HL-60 (cell line): ENCODE data around the gene IFNLR1.

Experiments used
- DNase-seq, 2 experiments: peaks; one replicate each; pipeline ENCODE4 v3.0.0-alpha.2; 2010 to 2020; ENCODE audit warnings: low read depth in 1 of 2, low spot score in 1 of 2
- H3K27ac ChIP-seq: fragments of 250-450 bp; sonication (Bioruptor Pico); replicated peaks from 2 replicates; pipeline ENCODE4 v1.5.1; 2020; ENCODE audit warnings: mild to moderate bottlenecking, moderate library complexity
- H3K27me3 ChIP-seq: fragments of 250-450 bp; sonication (Bioruptor Pico); 2 replicates; pipeline ENCODE4 v1.5.1; 2021; ENCODE audit warnings: mild to moderate bottlenecking, moderate library complexity; ENCODE audit not compliant: insufficient read depth, poor library complexity, severe bottlenecking
- H3K4me3 ChIP-seq: replicated peaks from 2 replicates; pipeline ENCODE4 v1.5.1; 2011; ENCODE audit warnings: mild to moderate bottlenecking, control low read depth, low read length; ENCODE audit not compliant: insufficient read depth
- CTCF ChIP-seq: IDR thresholded peaks from one replicate; pipeline ENCODE4 v1.5.1; 2011; ENCODE audit warnings: low read length, control low read depth, inconsistent platforms; ENCODE audit not compliant: insufficient read depth
- GABPA ChIP-seq: IDR thresholded peaks from 2 replicates; pipeline ENCODE4 v1.6.1; 2012; ENCODE audit warnings: low read depth
- POLR2AphosphoS5 ChIP-seq: IDR thresholded peaks from 2 replicates; pipeline ENCODE4 v1.6.1; 2012; ENCODE audit warnings: low read depth
- REST ChIP-seq: IDR thresholded peaks from 2 replicates; pipeline ENCODE4 v1.6.1; 2012; ENCODE audit warnings: low read depth; ENCODE audit not compliant: insufficient replicate concordance
- SPI1 ChIP-seq: IDR thresholded peaks from 2 replicates; pipeline ENCODE4 v1.6.1; 2012; ENCODE audit warnings: low read depth, mild to moderate bottlenecking, borderline replicate concordance

The IFNLR1 gene

GRCh38 chr1:24224761-24225160 is 37.7 kb upstream of the IFNLR1 start:
- H3K27me3 ChIP-seq = no peaks in the 10 kb centered on the region
- no peak for DNase-seq
- no peak overlapping the region for H3K4me3 ChIP-seq
- TF ChIP-seq SPI1 (no peak), GABPA (no peak), CTCF (no peak), POLR2AphosphoS5 (no peak), REST (no peak)
- H3K27ac ChIP-seq = no peak overlapping the region

- no peak overlapping the region for H3K4me3 ChIP-seq
- H3K27me3 ChIP-seq = no peaks in the 10 kb centered on the region
- DNase-seq = no peak
- TF ChIP-seq SPI1 (no peak), REST (no peak), GABPA (no peak), POLR2AphosphoS5 (no peak), CTCF (no peak)
- H3K27ac ChIP-seq = no peak overlapping the region
Measured at GRCh38 chr1:24224086-24224485, 37.0 kb upstream of the IFNLR1 start.

GRCh38 chr1:24222793-24223192 is 35.7 kb upstream of the IFNLR1 start:
- TF ChIP-seq GABPA (no peak), POLR2AphosphoS5 (no peak), REST (no peak), CTCF (no peak), SPI1 (no peak)
- Histone ChIP-seq H3K27me3 (no peaks in the 10 kb centered on the region), H3K27ac (no peak overlapping the region), H3K4me3 (no peak overlapping the region)
- DNase-seq = no peak
